ENCODE results near the gene AMPH. TPM values are rescaled to one million over a fixed set of nuclear protein-coding genes. Genes with fewer than 3 reads are reported as not detected.
A peak's percentile ranks its signal among the peaks of the same experiment; 100 is the strongest.

AMPH gene
- polyA plus RNA-seq (2013), result not detected

DNA sequence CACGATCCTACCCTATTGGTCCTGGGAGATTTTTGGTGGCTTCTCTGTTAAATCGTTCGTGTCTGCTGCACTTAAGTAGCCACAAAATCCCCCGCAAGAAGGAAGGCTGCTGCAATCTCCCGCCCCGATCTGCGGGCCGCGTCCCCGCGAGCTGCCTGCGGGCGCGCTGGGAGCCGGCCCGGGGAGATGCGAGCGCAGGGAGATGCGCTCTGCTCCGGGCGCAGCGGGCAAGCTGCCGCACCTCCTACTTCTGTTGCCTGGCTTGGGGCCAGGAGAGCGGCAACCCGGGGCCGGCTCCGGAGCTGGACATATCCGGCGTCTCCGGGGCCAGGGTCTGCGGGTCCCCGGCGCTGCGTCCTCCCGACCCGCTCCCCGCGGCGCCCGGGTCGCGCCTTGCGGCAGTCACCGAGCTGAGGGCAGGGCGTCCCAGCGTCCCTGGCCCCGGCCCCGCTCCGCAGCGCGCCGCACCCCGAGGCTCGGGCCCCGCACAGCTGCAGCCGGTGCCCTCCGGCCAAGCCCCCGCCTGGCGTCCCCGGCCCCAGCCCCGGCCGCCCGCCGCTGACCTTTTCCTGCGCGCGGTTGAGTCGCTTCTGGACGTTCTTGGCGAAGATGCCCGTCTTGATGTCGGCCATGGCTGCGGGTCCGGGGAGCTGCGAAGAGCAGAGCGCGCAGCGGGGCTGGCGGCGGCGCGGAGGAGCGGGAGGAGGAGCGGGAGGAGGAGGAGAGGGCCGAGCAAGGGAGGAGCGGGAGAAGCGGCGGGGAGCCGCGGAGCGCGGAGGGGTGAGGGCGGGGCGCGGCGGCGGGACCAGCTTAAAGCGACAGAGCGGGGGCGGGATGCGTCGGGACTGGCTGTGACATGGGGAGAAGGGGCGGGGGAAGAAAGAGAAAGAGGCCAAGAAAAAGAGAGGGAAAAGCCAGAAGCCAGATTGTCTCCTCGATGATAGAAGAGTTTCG, at the start of gene AMPH:
Gene AMPH, minus strand, starts transcription at position 654 of the 954 bp plus-strand sequence. Its CDS starts 22 bp downstream, at position 632.
- ChIA-PET CTCF (interaction anchor here (1.0 to 1.2 kb wide), 2 partner anchors 227 to 232 kb away, joined by 3 read pairs; no protein-coding TSS in a partner anchor), POLR2A (interaction anchor here (0.9 kb wide), 1 partner anchor 210 kb away, joined by 3 read pairs; no protein-coding TSS in a partner anchor)

DNA sequence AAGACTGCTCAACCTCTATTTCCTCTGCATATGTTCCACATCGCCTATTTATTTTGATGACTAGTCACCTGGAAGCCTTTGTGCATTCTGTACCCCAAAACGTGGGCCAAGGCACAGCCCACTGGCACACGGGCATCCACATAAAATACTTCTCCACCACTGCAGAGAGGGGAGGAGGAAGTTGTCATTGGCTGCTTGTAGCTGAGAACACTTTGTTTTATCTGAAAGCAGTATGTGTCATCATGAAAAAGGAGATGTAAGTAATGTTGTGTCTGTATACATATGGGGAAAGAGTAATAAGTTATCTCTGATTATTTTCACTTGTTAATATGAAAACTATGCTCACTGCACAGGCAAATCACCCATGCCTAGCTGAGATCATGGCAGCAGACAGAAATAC, 48.2 kb upstream of the AMPH start:
- WGBS (ENCODE audit: insufficient coverage), result no CpG with 5 or more reads among the region's 3 CpGs
- Histone ChIP-seq H3K36me3 (ENCODE audit: control insufficient read depth in 4 of 4, insufficient read depth in 4 of 4, low read length in 3 of 4) (no peaks in the 10 kb centered on the region), H3K27me3 (replicated peaks in 2 of 5; ENCODE audit: control insufficient read depth in 4 of 5, insufficient read depth in 5 of 5, low read length in 4 of 5) (no peaks in the 10 kb centered on the region), H3K27ac (ENCODE audit: insufficient read depth in 1 of 2, low read depth in 1 of 2, low read length in 2 of 2, poor library complexity in 1 of 2, severe bottlenecking in 2 of 2) (no peak overlapping the region), H3K9me3 (ENCODE audit: control extremely low read depth in 1 of 5, control insufficient read depth in 4 of 5, insufficient read depth in 2 of 5, low read depth in 1 of 5, low read length in 4 of 5) (peaks cover 0 to 9% (median 0%) of the 10 kb centered on the region in 5 experiments), H3K4me1 (ENCODE audit: control extremely low read depth in 1 of 4, control insufficient read depth in 4 of 4, insufficient read depth in 4 of 4, low read length in 3 of 4) (no peaks in the 10 kb centered on the region), H3K4me3 (ENCODE audit: control insufficient read depth in 1 of 7, extremely low read depth in 1 of 7, insufficient read depth in 4 of 7, low read depth in 2 of 7, low read length in 6 of 7) (no peak overlapping the region)
- no peak for DNase-seq
- ChIA-PET POLR2A (no interaction called here), CTCF (no interaction called here)

More for the DNA sequence above, at the start of gene AMPH:
- WGBS (ENCODE audit: insufficient coverage), result under 1% methylated on average over 87 of the region's 105 CpGs
- peak within 1 kb of the TSS; percentile 11 to 71 (median 49) for H3K4me3 ChIP-seq (ENCODE audit: control insufficient read depth in 1 of 7, extremely low read depth in 1 of 7, insufficient read depth in 4 of 7, low read depth in 2 of 7, low read length in 6 of 7)
- H3K9me3 ChIP-seq (ENCODE audit: control extremely low read depth in 1 of 5, control insufficient read depth in 4 of 5, insufficient read depth in 2 of 5, low read depth in 1 of 5, low read length in 4 of 5), result peaks cover 0 to 2% (median 0%) of the 10 kb centered on the region in 5 experiments
- no peaks in the 10 kb centered on the region for H3K36me3 ChIP-seq (ENCODE audit: control insufficient read depth in 4 of 4, insufficient read depth in 4 of 4, low read length in 3 of 4)
- H3K27me3 ChIP-seq (replicated peaks in 2 of 5; ENCODE audit: control insufficient read depth in 4 of 5, insufficient read depth in 5 of 5, low read length in 4 of 5), result peaks cover 18 to 67% (median 26%) of the 10 kb centered on the region in 5 experiments
- peak; percentile 12 to 54 (median 27) for DNase-seq
- H3K27ac ChIP-seq (ENCODE audit: insufficient read depth in 1 of 2, low read depth in 1 of 2, low read length in 2 of 2, poor library complexity in 1 of 2, severe bottlenecking in 2 of 2), result no peak within 1 kb of the TSS
- peaks cover 0 to 11% (median 8%) of the 10 kb centered on the region in 4 experiments for H3K4me1 ChIP-seq (ENCODE audit: control extremely low read depth in 1 of 4, control insufficient read depth in 4 of 4, insufficient read depth in 4 of 4, low read length in 3 of 4)

DNA sequence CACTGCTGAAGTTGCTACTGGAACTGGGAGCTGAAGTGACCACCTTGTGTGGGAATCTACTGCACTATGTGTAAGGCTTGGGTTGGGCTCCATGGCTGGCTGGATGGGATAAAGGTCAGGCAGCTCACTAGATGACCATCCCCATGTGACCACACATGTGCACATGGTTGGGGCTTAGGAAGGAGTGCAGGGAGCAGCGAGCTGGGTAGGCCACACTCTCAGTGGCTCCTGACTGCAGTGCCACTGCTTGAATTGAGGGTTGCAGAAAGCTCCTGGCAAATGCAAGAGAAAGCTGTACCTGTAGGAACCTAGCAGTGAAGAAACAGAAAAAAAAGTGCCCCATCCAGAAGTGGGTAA, 47.5 kb upstream of the AMPH start:
- DNase-seq, result no peak
- 100% methylated on average over 1 of the region's 1 CpG for WGBS (ENCODE audit: insufficient coverage)
- no peak overlapping the region for H3K27ac ChIP-seq (ENCODE audit: insufficient read depth in 1 of 2, low read depth in 1 of 2, low read length in 2 of 2, poor library complexity in 1 of 2, severe bottlenecking in 2 of 2)
- H3K4me1 ChIP-seq (ENCODE audit: control extremely low read depth in 1 of 4, control insufficient read depth in 4 of 4, insufficient read depth in 4 of 4, low read length in 3 of 4), result no peaks in the 10 kb centered on the region
- CTCF ChIA-PET, result no interaction called here
- no peaks in the 10 kb centered on the region for H3K27me3 ChIP-seq (replicated peaks in 2 of 5; ENCODE audit: control insufficient read depth in 4 of 5, insufficient read depth in 5 of 5, low read length in 4 of 5)
- H3K9me3 ChIP-seq (ENCODE audit: control extremely low read depth in 1 of 5, control insufficient read depth in 4 of 5, insufficient read depth in 2 of 5, low read depth in 1 of 5, low read length in 4 of 5), result peaks cover 0 to 9% (median 0%) of the 10 kb centered on the region in 5 experiments
- H3K4me3 ChIP-seq (ENCODE audit: control insufficient read depth in 1 of 7, extremely low read depth in 1 of 7, insufficient read depth in 4 of 7, low read depth in 2 of 7, low read length in 6 of 7), result no peak overlapping the region
- POLR2A ChIA-PET, result interaction anchor here (0.6 kb wide), 1 partner anchor 111 kb away, joined by 3 read pairs; no protein-coding TSS in a partner anchor
- no peaks in the 10 kb centered on the region for H3K36me3 ChIP-seq (ENCODE audit: control insufficient read depth in 4 of 4, insufficient read depth in 4 of 4, low read length in 3 of 4)

DNA sequence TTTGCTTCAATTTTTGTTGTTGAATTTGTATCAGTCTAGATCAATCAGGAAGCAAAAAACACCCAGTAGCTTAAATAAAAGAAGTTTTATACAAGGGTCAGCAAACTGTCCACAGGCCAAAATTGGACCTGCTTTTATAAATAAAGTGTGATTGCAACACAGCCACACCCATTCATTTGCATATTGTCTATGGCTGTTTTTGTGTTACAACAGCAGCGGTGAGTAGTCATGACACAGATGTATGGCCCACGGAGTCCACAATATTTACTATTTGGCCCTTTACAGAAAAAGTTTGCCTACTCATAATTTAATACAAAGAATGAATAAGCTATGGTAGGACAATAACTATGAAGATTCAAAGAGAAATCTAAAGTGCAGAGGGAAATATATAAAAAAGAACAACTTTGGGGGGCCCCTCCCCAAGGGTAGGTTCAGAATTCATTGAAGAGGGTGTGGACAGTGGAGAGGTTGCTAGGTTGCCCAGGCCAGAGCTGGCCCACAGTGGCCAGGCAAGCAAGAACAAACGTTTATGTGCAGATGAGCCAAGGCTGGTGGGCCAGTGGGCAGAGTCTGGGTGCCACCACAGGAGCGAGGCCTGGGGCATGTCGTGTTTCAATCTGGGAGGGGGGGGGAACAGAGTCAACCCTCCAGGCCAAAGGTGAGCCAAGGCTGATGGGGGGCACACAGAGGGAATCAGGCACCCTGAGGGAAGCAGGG, 47.0 kb upstream of the AMPH start:
- H3K27ac ChIP-seq (ENCODE audit: insufficient read depth in 1 of 2, low read depth in 1 of 2, low read length in 2 of 2, poor library complexity in 1 of 2, severe bottlenecking in 2 of 2), result no peak overlapping the region
- 97% methylated on average over 3 of the region's 5 CpGs for WGBS (ENCODE audit: insufficient coverage)

DNA sequence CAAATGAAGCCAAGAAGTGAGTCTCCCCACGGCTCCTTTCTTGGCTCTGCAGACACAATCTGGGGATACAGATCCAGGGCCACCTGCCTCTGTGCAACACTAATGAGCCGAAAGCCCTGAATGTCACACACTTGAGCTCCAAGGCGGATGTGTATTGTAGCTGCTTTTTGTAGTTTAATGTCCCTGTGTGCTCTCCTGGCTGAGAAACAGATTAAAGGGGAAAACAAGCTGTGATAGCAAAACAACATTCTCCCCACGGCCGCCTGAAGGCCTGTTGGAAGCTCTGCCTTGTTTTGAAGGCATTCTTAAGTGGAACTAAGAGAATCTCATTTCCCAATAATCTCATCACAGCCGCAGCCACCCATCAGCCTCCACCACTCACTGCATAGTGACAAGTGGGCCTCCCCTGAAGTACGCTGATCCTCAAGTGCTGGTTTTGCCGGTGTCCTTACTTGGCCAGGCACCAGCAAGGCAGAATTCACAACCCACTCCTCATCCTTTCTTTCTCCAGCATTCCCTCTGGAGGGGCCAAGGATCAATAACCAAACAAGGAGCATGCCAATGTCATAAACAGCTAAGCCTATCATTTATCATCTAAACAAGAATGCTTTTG, 44.4 kb upstream of the AMPH start:
- Histone ChIP-seq H3K36me3 (ENCODE audit: control insufficient read depth in 4 of 4, insufficient read depth in 4 of 4, low read length in 3 of 4) (no peaks in the 10 kb centered on the region), H3K27ac (ENCODE audit: insufficient read depth in 1 of 2, low read depth in 1 of 2, low read length in 2 of 2, poor library complexity in 1 of 2, severe bottlenecking in 2 of 2) (no peak overlapping the region), H3K4me3 (ENCODE audit: control insufficient read depth in 1 of 7, extremely low read depth in 1 of 7, insufficient read depth in 4 of 7, low read depth in 2 of 7, low read length in 6 of 7) (no peak overlapping the region), H3K9me3 (ENCODE audit: control extremely low read depth in 1 of 5, control insufficient read depth in 4 of 5, insufficient read depth in 2 of 5, low read depth in 1 of 5, low read length in 4 of 5) (peaks cover 0 to 9% (median 0%) of the 10 kb centered on the region in 5 experiments), H3K4me1 (ENCODE audit: control extremely low read depth in 1 of 4, control insufficient read depth in 4 of 4, insufficient read depth in 4 of 4, low read length in 3 of 4) (peaks cover 0 to 3% (median 0%) of the 10 kb centered on the region in 4 experiments), H3K27me3 (replicated peaks in 2 of 5; ENCODE audit: control insufficient read depth in 4 of 5, insufficient read depth in 5 of 5, low read length in 4 of 5) (no peaks in the 10 kb centered on the region)
- whole genome bisulfite sequencing (ENCODE audit: insufficient coverage), result 98% methylated on average over 5 of the region's 8 CpGs
- DNase-seq, result no peak
- CTCF ChIA-PET, result no interaction called here
- POLR2A ChIA-PET, result no interaction called here

More for the DNA sequence above, 47.0 kb upstream of the AMPH start:
- Histone ChIP-seq H3K9me3 (ENCODE audit: control extremely low read depth in 1 of 5, control insufficient read depth in 4 of 5, insufficient read depth in 2 of 5, low read depth in 1 of 5, low read length in 4 of 5) (peaks cover 0 to 9% (median 0%) of the 10 kb centered on the region in 5 experiments), H3K27me3 (replicated peaks in 2 of 5; ENCODE audit: control insufficient read depth in 4 of 5, insufficient read depth in 5 of 5, low read length in 4 of 5) (no peaks in the 10 kb centered on the region), H3K36me3 (ENCODE audit: control insufficient read depth in 4 of 4, insufficient read depth in 4 of 4, low read length in 3 of 4) (no peaks in the 10 kb centered on the region), H3K4me3 (ENCODE audit: control insufficient read depth in 1 of 7, extremely low read depth in 1 of 7, insufficient read depth in 4 of 7, low read depth in 2 of 7, low read length in 6 of 7) (no peak overlapping the region), H3K4me1 (ENCODE audit: control extremely low read depth in 1 of 4, control insufficient read depth in 4 of 4, insufficient read depth in 4 of 4, low read length in 3 of 4) (no peaks in the 10 kb centered on the region)
- ChIA-PET POLR2A (interaction anchor here (0.6 kb wide), 1 partner anchor 111 kb away, joined by 3 read pairs; no protein-coding TSS in a partner anchor), CTCF (no interaction called here)
- no peak for DNase-seq

DNA sequence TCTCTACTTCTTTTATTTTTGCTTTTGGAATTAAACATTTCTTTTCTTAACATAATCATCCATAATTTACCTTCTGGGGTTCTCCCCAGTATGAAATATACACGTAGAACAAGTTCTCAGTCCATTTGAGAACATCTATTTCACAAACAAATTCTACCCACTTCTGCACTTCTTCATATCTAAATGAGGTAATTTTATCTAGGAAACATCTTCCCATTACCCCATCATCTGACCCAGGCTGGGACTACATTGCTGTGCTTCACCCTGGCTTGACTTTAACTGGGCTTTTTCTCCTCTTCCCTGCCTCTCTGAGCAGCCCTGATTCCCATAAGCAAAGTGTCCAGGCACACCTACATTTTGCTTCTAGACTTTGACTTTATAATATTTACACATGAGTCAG, 43.3 kb upstream of the AMPH start:
- Histone ChIP-seq H3K27ac (ENCODE audit: insufficient read depth in 1 of 2, low read depth in 1 of 2, low read length in 2 of 2, poor library complexity in 1 of 2, severe bottlenecking in 2 of 2) (no peak overlapping the region), H3K9me3 (ENCODE audit: control extremely low read depth in 1 of 5, control insufficient read depth in 4 of 5, insufficient read depth in 2 of 5, low read depth in 1 of 5, low read length in 4 of 5) (peaks cover 0 to 9% (median 0%) of the 10 kb centered on the region in 5 experiments), H3K27me3 (replicated peaks in 2 of 5; ENCODE audit: control insufficient read depth in 4 of 5, insufficient read depth in 5 of 5, low read length in 4 of 5) (no peaks in the 10 kb centered on the region), H3K4me3 (ENCODE audit: control insufficient read depth in 1 of 7, extremely low read depth in 1 of 7, insufficient read depth in 4 of 7, low read depth in 2 of 7, low read length in 6 of 7) (no peak overlapping the region), H3K36me3 (ENCODE audit: control insufficient read depth in 4 of 4, insufficient read depth in 4 of 4, low read length in 3 of 4) (no peaks in the 10 kb centered on the region), H3K4me1 (ENCODE audit: control extremely low read depth in 1 of 4, control insufficient read depth in 4 of 4, insufficient read depth in 4 of 4, low read length in 3 of 4) (peaks cover 0 to 3% (median 0%) of the 10 kb centered on the region in 4 experiments)
- DNase-seq, result no peak
- POLR2A ChIA-PET, result no interaction called here
- no CpG with 5 or more reads among the region's 1 CpG for WGBS (ENCODE audit: insufficient coverage)
- CTCF ChIA-PET, result no interaction called here

Measured in common myeloid progenitor, CD34-positive (primary cell).